Measurements from ENCODE around the gene KCNQ2.

The KCNQ2 gene

GRCh38 chr20:63427724-63428330 is 44.6 kb downstream of the KCNQ2 start:
- no peak for TF ChIP-seq CTCF (IDR thresholded peaks at IDR 0.05)
- intact Hi-C loops (cut with DNase I; ENCODE audit: low total_unique reads) = no loop called here
- Histone ChIP-seq H3K4me1 (no peaks in the 10 kb centered on the region), H3K9me3 (peaks cover 0 to 4% (median 0%) of the 10 kb centered on the region in 3 donors), H3K27me3 (peaks cover 0 to 49% of the 10 kb centered on the region in 2 donors), H3K36me3 (no peaks in the 10 kb centered on the region), H3K27ac (no peak overlapping the region), H3K4me3 (no peak overlapping the region)
- no peak for DNase-seq

- intact Hi-C loops (cut with DNase I; ENCODE audit: low total_unique reads) = no loop called here
- Histone ChIP-seq H3K4me1 (no peaks in the 10 kb centered on the region), H3K4me3 (no peak overlapping the region), H3K36me3 (no peaks in the 10 kb centered on the region), H3K27me3 (peaks cover 0 to 49% of the 10 kb centered on the region in 2 donors), H3K27ac (no peak overlapping the region), H3K9me3 (peaks cover 0 to 4% (median 0%) of the 10 kb centered on the region in 3 donors)
- no peak for DNase-seq
- no peak for TF ChIP-seq CTCF (IDR thresholded peaks at IDR 0.05)
These were observed 45.2 kb downstream of the KCNQ2 start for GRCh38 chr20:63427206-63427605.

- Histone ChIP-seq H3K9me3 (peaks cover 0 to 4% (median 0%) of the 10 kb centered on the region in 3 donors), H3K36me3 (no peaks in the 10 kb centered on the region), H3K27ac (no peak overlapping the region), H3K27me3 (peaks cover 0 to 61% of the 10 kb centered on the region in 2 donors), H3K4me3 (no peak overlapping the region), H3K4me1 (no peaks in the 10 kb centered on the region)
- no peak for TF ChIP-seq CTCF (IDR thresholded peaks at IDR 0.05)
- intact Hi-C loops (cut with DNase I; ENCODE audit: low total_unique reads) = no loop called here
- no peak for DNase-seq
These were observed 46.5 kb downstream of the KCNQ2 start for GRCh38 chr20:63425846-63426485.

DNA sequence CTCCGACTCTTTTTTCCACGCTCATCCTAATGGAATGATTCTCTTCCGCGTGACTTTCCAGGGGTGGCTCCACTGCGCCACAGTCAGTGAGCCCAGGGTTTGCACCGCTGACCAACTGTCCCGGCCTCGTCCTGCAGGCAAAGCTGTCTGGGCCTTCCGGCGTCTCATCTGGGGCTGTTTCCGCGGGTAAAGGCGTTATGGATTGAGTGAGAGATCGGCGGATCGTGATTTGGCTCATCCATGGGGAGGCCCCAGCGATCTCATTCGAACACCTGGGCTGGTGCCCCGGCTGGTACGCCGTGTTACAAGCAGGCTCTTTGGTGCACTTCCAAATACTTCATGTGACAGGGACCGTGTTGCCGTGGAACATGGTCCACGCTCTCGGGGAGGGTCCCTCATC is 47.8 kb downstream of the KCNQ2 start:
- DNase-seq = no peak
- Histone ChIP-seq H3K27ac (no peak overlapping the region), H3K4me3 (no peak overlapping the region), H3K4me1 (no peaks in the 10 kb centered on the region), H3K27me3 (peaks cover 0 to 59% of the 10 kb centered on the region in 2 donors), H3K9me3 (peaks cover 0 to 4% (median 0%) of the 10 kb centered on the region in 3 donors), H3K36me3 (no peaks in the 10 kb centered on the region)
- no peak for TF ChIP-seq CTCF (IDR thresholded peaks at IDR 0.05)
- intact Hi-C loops (cut with DNase I; ENCODE audit: low total_unique reads) = no loop called here

GRCh38 chr20:63423751-63424150 is 48.7 kb downstream of the KCNQ2 start:
- no peak for DNase-seq
- Histone ChIP-seq H3K27me3 (peaks cover 0 to 59% of the 10 kb centered on the region in 2 donors), H3K36me3 (no peaks in the 10 kb centered on the region), H3K9me3 (peaks cover 0 to 4% (median 0%) of the 10 kb centered on the region in 3 donors), H3K27ac (no peak overlapping the region), H3K4me1 (no peaks in the 10 kb centered on the region), H3K4me3 (no peak overlapping the region)
- intact Hi-C loops (cut with DNase I; ENCODE audit: low total_unique reads) = no loop called here
- TF ChIP-seq CTCF (IDR thresholded peaks at IDR 0.05) = no peak
